Measurements from ENCODE around the gene TRPM2. TPM values are rescaled to one million over a fixed set of nuclear protein-coding genes. Genes with fewer than 3 reads are reported as not detected.

The TRPM2 gene
- total RNA-seq, 2 donors from 2014 or later, result 2.7 to 26.1 TPM

GRCh38 chr21:44374601-44375280, 21.3 kb downstream of the TRPM2 start:
- Mint-ChIP-seq H3K27me3 (no peaks in the 10 kb centered on the region), H3K4me1 (peaks cover 18% of the 10 kb centered on the region), H3K27ac (peak overlapping the region; percentile 51), H3K36me3 (ENCODE audit: low read depth) (peaks cover 5% of the 10 kb centered on the region), H3K4me3 (peak overlapping the region; percentile 65)
- H3K9me3 ChIP-seq (ENCODE audit: control insufficient read depth, low read length, poor library complexity, severe bottlenecking), result no peaks in the 10 kb centered on the region
- DNase-seq (no peak), ATAC-seq (no peak)

GRCh38 chr21:44375281-44375651, 21.8 kb downstream of the TRPM2 start:
- peak; percentile 49 for ATAC-seq
- no peak for DNase-seq
- H3K9me3 ChIP-seq (ENCODE audit: control insufficient read depth, low read length, poor library complexity, severe bottlenecking), result no peaks in the 10 kb centered on the region
- Mint-ChIP-seq H3K27ac (peak overlapping the region; percentile 51), H3K36me3 (ENCODE audit: low read depth) (peaks cover 5% of the 10 kb centered on the region), H3K27me3 (no peaks in the 10 kb centered on the region), H3K4me1 (peaks cover 18% of the 10 kb centered on the region), H3K4me3 (peak overlapping the region; percentile 65)

GRCh38 chr21:44375761-44376241, 22.4 kb downstream of the TRPM2 start:
- Mint-ChIP-seq H3K4me3 (peak overlapping the region; percentile 65), H3K36me3 (ENCODE audit: low read depth) (peaks cover 6% of the 10 kb centered on the region)
- no peak for DNase-seq

GRCh38 chr21:44376606-44377005, 23.2 kb downstream of the TRPM2 start:
- H3K36me3 Mint-ChIP-seq (ENCODE audit: low read depth), result peaks cover 8% of the 10 kb centered on the region
- H3K4me1 Mint-ChIP-seq, result peaks cover 20% of the 10 kb centered on the region
- no peak for DNase-seq
- no peaks in the 10 kb centered on the region for H3K9me3 ChIP-seq (ENCODE audit: control insufficient read depth, low read length, poor library complexity, severe bottlenecking)
- ATAC-seq, result no peak
- no peaks in the 10 kb centered on the region for H3K27me3 Mint-ChIP-seq
- H3K27ac Mint-ChIP-seq, result no peak overlapping the region
- H3K4me3 Mint-ChIP-seq, result no peak overlapping the region

More at GRCh38 chr21:44375761-44376241, 22.4 kb downstream of the TRPM2 start:
- Mint-ChIP-seq H3K4me1 (peaks cover 20% of the 10 kb centered on the region), H3K27ac (no peak overlapping the region), H3K27me3 (no peaks in the 10 kb centered on the region)
- H3K9me3 ChIP-seq (ENCODE audit: control insufficient read depth, low read length, poor library complexity, severe bottlenecking), result no peaks in the 10 kb centered on the region
- no peak for ATAC-seq

GRCh38 chr21:44377201-44377921, 23.9 kb downstream of the TRPM2 start:
- H3K9me3 ChIP-seq (ENCODE audit: control insufficient read depth, low read length, poor library complexity, severe bottlenecking), result no peaks in the 10 kb centered on the region
- Mint-ChIP-seq H3K27me3 (no peaks in the 10 kb centered on the region), H3K4me3 (no peak overlapping the region), H3K4me1 (peaks cover 20% of the 10 kb centered on the region), H3K27ac (no peak overlapping the region), H3K36me3 (ENCODE audit: low read depth) (peaks cover 13% of the 10 kb centered on the region)
- DNase-seq, result no peak
- ATAC-seq, result no peak

GRCh38 chr21:44377922-44378645, 24.7 kb downstream of the TRPM2 start:
- ATAC-seq (no peak), DNase-seq (no peak)
- Mint-ChIP-seq H3K4me1 (peaks cover 20% of the 10 kb centered on the region), H3K27me3 (no peaks in the 10 kb centered on the region), H3K27ac (no peak overlapping the region), H3K36me3 (ENCODE audit: low read depth) (peaks cover 13% of the 10 kb centered on the region), H3K4me3 (no peak overlapping the region)
- no peaks in the 10 kb centered on the region for H3K9me3 ChIP-seq (ENCODE audit: control insufficient read depth, low read length, poor library complexity, severe bottlenecking)

GRCh38 chr21:44378646-44379514, 25.5 kb downstream of the TRPM2 start:
- no peaks in the 10 kb centered on the region for H3K9me3 ChIP-seq (ENCODE audit: control insufficient read depth, low read length, poor library complexity, severe bottlenecking)
- H3K4me1 Mint-ChIP-seq, result peaks cover 20% of the 10 kb centered on the region
- H3K4me3 Mint-ChIP-seq, result no peak overlapping the region
- ATAC-seq (no peak), DNase-seq (no peak)
- H3K27me3 Mint-ChIP-seq, result no peaks in the 10 kb centered on the region
- no peak overlapping the region for H3K27ac Mint-ChIP-seq
- peaks cover 17% of the 10 kb centered on the region for H3K36me3 Mint-ChIP-seq (ENCODE audit: low read depth)

GRCh38 chr21:44379515-44379848, 26.1 kb downstream of the TRPM2 start:
- no peak for ATAC-seq
- H3K4me3 Mint-ChIP-seq, result no peak overlapping the region
- peaks cover 18% of the 10 kb centered on the region for H3K36me3 Mint-ChIP-seq (ENCODE audit: low read depth)
- H3K9me3 ChIP-seq (ENCODE audit: control insufficient read depth, low read length, poor library complexity, severe bottlenecking), result no peaks in the 10 kb centered on the region
- no peak for DNase-seq
- no peaks in the 10 kb centered on the region for H3K27me3 Mint-ChIP-seq
- H3K27ac Mint-ChIP-seq, result no peak overlapping the region
- peaks cover 19% of the 10 kb centered on the region for H3K4me1 Mint-ChIP-seq

- Mint-ChIP-seq H3K36me3 (ENCODE audit: low read depth) (peaks cover 15% of the 10 kb centered on the region), H3K4me1 (peaks cover 11% of the 10 kb centered on the region)
Observed at GRCh38 chr21:44379991-44380865, 26.8 kb downstream of the TRPM2 start.

GRCh38 chr21:44380876-44381275, 27.5 kb downstream of the TRPM2 start:
- peaks cover 15% of the 10 kb centered on the region for H3K36me3 Mint-ChIP-seq (ENCODE audit: low read depth)
- ATAC-seq, result no peak
- no peak overlapping the region for H3K27ac Mint-ChIP-seq
- H3K9me3 ChIP-seq (ENCODE audit: control insufficient read depth, low read length, poor library complexity, severe bottlenecking), result no peaks in the 10 kb centered on the region
- H3K27me3 Mint-ChIP-seq, result no peaks in the 10 kb centered on the region
- peaks cover 5% of the 10 kb centered on the region for H3K4me1 Mint-ChIP-seq
- DNase-seq, result no peak
- no peak overlapping the region for H3K4me3 Mint-ChIP-seq

More at GRCh38 chr21:44379991-44380865, 26.8 kb downstream of the TRPM2 start:
- Mint-ChIP-seq H3K27ac (no peak overlapping the region), H3K27me3 (no peaks in the 10 kb centered on the region), H3K4me3 (no peak overlapping the region)
- ATAC-seq (no peak), DNase-seq (no peak)
- no peaks in the 10 kb centered on the region for H3K9me3 ChIP-seq (ENCODE audit: control insufficient read depth, low read length, poor library complexity, severe bottlenecking)

GRCh38 chr21:44381874-44382273, 28.5 kb downstream of the TRPM2 start:
- H3K9me3 ChIP-seq (ENCODE audit: control insufficient read depth, low read length, poor library complexity, severe bottlenecking), result no peaks in the 10 kb centered on the region
- Mint-ChIP-seq H3K27ac (no peak overlapping the region), H3K4me3 (no peak overlapping the region), H3K4me1 (peaks cover 5% of the 10 kb centered on the region), H3K27me3 (no peaks in the 10 kb centered on the region), H3K36me3 (ENCODE audit: low read depth) (peaks cover 15% of the 10 kb centered on the region)
- no peak for DNase-seq
- ATAC-seq, result no peak

- Mint-ChIP-seq H3K27ac (no peak overlapping the region), H3K4me3 (no peak overlapping the region), H3K27me3 (no peaks in the 10 kb centered on the region), H3K4me1 (peaks cover 5% of the 10 kb centered on the region), H3K36me3 (ENCODE audit: low read depth) (peaks cover 15% of the 10 kb centered on the region)
- ATAC-seq (no peak), DNase-seq (no peak)
- no peaks in the 10 kb centered on the region for H3K9me3 ChIP-seq (ENCODE audit: control insufficient read depth, low read length, poor library complexity, severe bottlenecking)
Observed at GRCh38 chr21:44382536-44382935, 29.1 kb downstream of the TRPM2 start.
